Esophagus muscularis mucosa (tissue), 4 donors: ENCODE data around the gene ARID1B. TPM values are rescaled to one million over a fixed set of nuclear protein-coding genes. Genes with fewer than 3 reads are reported as not detected.

Experiments
- DNase-seq: peaks from one replicate; pipeline ENCODE4 v3.0.0-alpha.2; 2017; ENCODE audit errors: extremely low spot score
- H3K27ac ChIP-seq, 4 donors: fragments of 200-600 bp; sonication (generic); replicated peaks in 1 of 4; 1 replicate in 3 of 4; 2 replicates in 1 of 4; pipeline ENCODE4 v1.5.1; 2016 to 2019; ENCODE audit warnings: mild to moderate bottlenecking in 1 of 4
- H3K27me3 ChIP-seq, 4 donors: fragments of 200-600 bp; sonication (generic); one replicate each; pipeline versions ENCODE4 v1.5.1 to v1.6.0; 2016 to 2019
- H3K36me3 ChIP-seq, 4 donors: fragments of 200-600 bp; sonication (generic); one replicate each; pipeline ENCODE4 v1.5.1; 2016 to 2019
- H3K4me1 ChIP-seq, 4 donors: fragments of 200-600 bp; sonication (generic); one replicate each; pipeline ENCODE4 v1.5.1; 2016 to 2019
- H3K4me3 ChIP-seq, 4 donors: fragments of 200-600 bp; sonication (generic); 1 replicate in 2 of 4; 2 replicates in 2 of 4; pipeline ENCODE4 v1.5.1; 2016 to 2019; ENCODE audit warnings: mild to moderate bottlenecking in 4 of 4, moderate library complexity in 1 of 4
- H3K9me3 ChIP-seq, 4 donors: fragments of 200-600 bp; sonication (generic); 1 replicate in 3 of 4; 2 replicates in 1 of 4; pipeline ENCODE4 v1.5.1; 2016 to 2019
- EP300 ChIP-seq: sonication (generic); formaldehyde crosslinking; IDR thresholded peaks from one replicate; pipeline ENCODE4 v1.6.1; 2017; ENCODE audit warnings: antibody characterized with exemption
- POLR2A ChIP-seq: fragments of 450-650 bp; IDR thresholded peaks from one replicate; pipeline ENCODE4 v1.6.1; 2017; ENCODE audit warnings: antibody characterized with exemption, moderate library complexity, mild to moderate bottlenecking, low read depth
- POLR2AphosphoS5 ChIP-seq, 2 donors: sonication (generic); formaldehyde crosslinking; IDR thresholded peaks; one replicate each; pipeline ENCODE4 v1.6.1; 2017; ENCODE audit warnings: antibody characterized with exemption in 2 of 2
- WGBS: methylation state at CpG from one replicate; pipeline ENCODE4 v1.1.5; 2018; 5-methylcytosine and 5-hydroxymethylcytosine counted together
- intact Hi-C: fragments of 100-400 bp; cut with DNase I; formaldehyde crosslinking; loops from one replicate; pipeline ENCODE4 v1.15.1; 2023
- total RNA-seq, 4 donors: library from RNA; depleted of rRNA; stranded (reverse); fragments of >200 nt; gene quantifications; one replicate each; pipeline versions ENCODE4 v1.1.0 to v1.2.1, GENCODE V29; 2016
- TF ChIP-seq, protein P1 (sequence below), 3 experiments: fragments of 200-600 bp in 2 of 3; fragments of 450-650 bp in 1 of 3; sonication (generic) in 2 of 3; IDR thresholded peaks; one replicate each; pipeline ENCODE4 v1.5.1; 2017 to 2019; ENCODE audit warnings: antibody characterized with exemption in 3 of 3, mild to moderate bottlenecking in 2 of 3, moderate library complexity in 1 of 3

ARID1B gene
- total RNA-seq, 4 donors from 2014 or later = 55.0 to 87.2 (median 72.7) TPM

DNA sequence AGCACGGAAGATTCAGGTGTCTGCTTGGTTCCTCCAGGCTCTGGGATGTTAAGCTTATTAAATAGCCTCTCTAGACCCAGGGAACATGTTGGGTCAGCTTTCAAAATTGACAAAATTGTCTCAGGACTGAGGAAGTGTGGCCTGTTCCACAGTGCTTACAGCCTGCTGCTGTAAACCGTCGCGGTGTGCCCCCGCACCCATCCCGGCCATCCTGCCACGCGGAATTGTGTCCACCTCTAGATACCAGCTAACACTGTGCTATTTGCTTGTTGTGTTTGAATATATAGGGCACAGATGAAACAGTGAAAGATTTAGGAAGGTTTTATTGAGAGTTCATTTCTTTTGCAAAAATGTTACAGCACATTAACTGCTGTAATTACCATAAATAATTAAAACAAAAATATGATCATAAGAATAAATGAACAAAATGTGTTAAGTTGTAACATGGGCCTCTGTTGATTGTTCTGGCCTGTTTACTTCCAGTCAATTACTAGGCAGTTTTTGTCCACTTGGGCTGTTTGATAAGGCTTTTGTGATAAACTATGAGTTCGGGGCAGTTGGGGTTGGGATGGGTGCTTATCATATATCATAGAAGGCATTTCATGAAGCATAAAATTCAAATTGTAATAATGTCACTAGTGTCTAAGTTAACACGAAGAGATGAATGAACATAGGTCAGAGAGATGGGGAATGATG lies 77.4 kb downstream of the ARID1B start:
- no peak for TF ChIP-seq EP300
- TF ChIP-seq, protein P1, sequence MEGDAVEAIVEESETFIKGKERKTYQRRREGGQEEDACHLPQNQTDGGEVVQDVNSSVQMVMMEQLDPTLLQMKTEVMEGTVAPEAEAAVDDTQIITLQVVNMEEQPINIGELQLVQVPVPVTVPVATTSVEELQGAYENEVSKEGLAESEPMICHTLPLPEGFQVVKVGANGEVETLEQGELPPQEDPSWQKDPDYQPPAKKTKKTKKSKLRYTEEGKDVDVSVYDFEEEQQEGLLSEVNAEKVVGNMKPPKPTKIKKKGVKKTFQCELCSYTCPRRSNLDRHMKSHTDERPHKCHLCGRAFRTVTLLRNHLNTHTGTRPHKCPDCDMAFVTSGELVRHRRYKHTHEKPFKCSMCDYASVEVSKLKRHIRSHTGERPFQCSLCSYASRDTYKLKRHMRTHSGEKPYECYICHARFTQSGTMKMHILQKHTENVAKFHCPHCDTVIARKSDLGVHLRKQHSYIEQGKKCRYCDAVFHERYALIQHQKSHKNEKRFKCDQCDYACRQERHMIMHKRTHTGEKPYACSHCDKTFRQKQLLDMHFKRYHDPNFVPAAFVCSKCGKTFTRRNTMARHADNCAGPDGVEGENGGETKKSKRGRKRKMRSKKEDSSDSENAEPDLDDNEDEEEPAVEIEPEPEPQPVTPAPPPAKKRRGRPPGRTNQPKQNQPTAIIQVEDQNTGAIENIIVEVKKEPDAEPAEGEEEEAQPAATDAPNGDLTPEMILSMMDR (IDR thresholded peaks at IDR 0.05) = no peak
- TF ChIP-seq POLR2AphosphoS5 (IDR thresholded peaks at IDR 0.05) = no peak
- no peak for TF ChIP-seq POLR2A
- no peak for DNase-seq
- Histone ChIP-seq H3K9me3 (no peaks in the 10 kb centered on the region), H3K4me3 (no peak overlapping the region), H3K27me3 (no peaks in the 10 kb centered on the region), H3K36me3 (no peaks in the 10 kb centered on the region), H3K27ac (no peak overlapping the region), H3K4me1 (peaks cover 41 to 81% (median 59%) of the 10 kb centered on the region in 4 donors)
- 91% methylated on average over 10 of the region's 10 CpGs for WGBS
- intact Hi-C loops = no loop called here

GRCh38 chr6:156857573-156857972 lies 80.4 kb downstream of the ARID1B start:
- Histone ChIP-seq H3K27ac (no peak overlapping the region), H3K9me3 (no peaks in the 10 kb centered on the region), H3K27me3 (no peaks in the 10 kb centered on the region), H3K36me3 (no peaks in the 10 kb centered on the region), H3K4me3 (no peak overlapping the region), H3K4me1 (peaks cover 17 to 78% (median 37%) of the 10 kb centered on the region in 4 donors)
- TF ChIP-seq EP300 (no peak), POLR2A (no peak), POLR2AphosphoS5 (IDR thresholded peaks at IDR 0.05) (no peak)
- TF ChIP-seq, protein P1 (IDR thresholded peaks at IDR 0.05) = no peak
- 79% methylated on average over 2 of the region's 2 CpGs for WGBS
- intact Hi-C loops = no loop called here
- DNase-seq = peak; percentile 10

DNA sequence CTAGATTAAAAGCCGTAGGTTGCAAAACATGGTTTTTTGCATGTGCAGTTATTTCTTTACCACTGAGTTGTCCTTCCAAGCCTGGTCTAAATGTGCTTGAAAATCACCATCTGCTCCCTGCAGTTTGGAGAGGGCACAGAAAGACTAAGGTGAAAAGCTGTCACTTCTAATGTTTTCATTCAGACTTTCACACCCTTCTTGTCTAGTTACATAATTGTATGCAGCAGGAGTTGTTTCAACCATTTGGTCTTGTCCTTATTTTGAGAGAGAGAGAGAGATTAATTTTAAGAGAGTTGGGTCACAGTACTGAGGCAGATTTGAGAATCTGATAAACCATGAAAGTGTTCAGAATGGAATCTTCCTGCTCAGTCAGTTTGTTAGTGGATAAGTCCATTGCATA lies 82.5 kb downstream of the ARID1B start:
- 75% methylated on average over 1 of the region's 1 CpG for WGBS
- no peaks in the 10 kb centered on the region for H3K9me3 ChIP-seq
- no peaks in the 10 kb centered on the region for H3K36me3 ChIP-seq
- peaks cover 10 to 70% (median 27%) of the 10 kb centered on the region in 4 donors for H3K4me1 ChIP-seq
- H3K4me3 ChIP-seq = no peak overlapping the region
- no peak overlapping the region for H3K27ac ChIP-seq
- no peaks in the 10 kb centered on the region for H3K27me3 ChIP-seq
- TF ChIP-seq, protein P1 (IDR thresholded peaks at IDR 0.05) = no peak
- peak; percentile 12 for DNase-seq
- intact Hi-C loops = no loop called here

DNA sequence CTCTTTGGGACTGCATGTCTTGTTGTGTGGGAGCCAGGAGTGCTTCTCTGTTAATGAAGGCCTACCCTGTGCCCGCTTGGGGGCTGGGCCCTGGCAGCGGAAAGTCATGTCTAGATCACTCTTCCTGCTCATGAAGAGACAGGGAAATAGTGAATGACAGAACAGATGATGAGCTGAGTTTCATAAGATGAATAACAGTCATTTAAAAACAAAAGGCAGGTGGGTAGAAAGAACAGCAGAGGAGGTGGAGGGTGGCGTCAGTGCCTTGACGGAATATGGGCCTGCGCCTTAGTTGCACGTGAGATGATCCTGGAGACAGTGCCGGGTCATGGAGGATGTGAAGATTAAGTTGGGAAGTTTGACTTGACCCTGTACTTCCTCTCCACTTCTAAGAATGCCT lies 85.5 kb downstream of the ARID1B start:
- Histone ChIP-seq H3K27me3 (no peaks in the 10 kb centered on the region), H3K4me1 (peaks cover 26 to 72% (median 32%) of the 10 kb centered on the region in 4 donors), H3K27ac (no peak overlapping the region), H3K4me3 (no peak overlapping the region), H3K9me3 (no peaks in the 10 kb centered on the region), H3K36me3 (no peaks in the 10 kb centered on the region)
- peak; percentile 75 for DNase-seq
- TF ChIP-seq, protein P1 (IDR thresholded peaks at IDR 0.05) = no peak
- TF ChIP-seq POLR2A (no peak), EP300 (no peak), POLR2AphosphoS5 (IDR thresholded peaks at IDR 0.05) (no peak)
- intact Hi-C loops = no loop called here
- WGBS = 92% methylated on average over 7 of the region's 7 CpGs

- peaks cover 30 to 72% (median 35%) of the 10 kb centered on the region in 4 donors for H3K4me1 ChIP-seq
- no peaks in the 10 kb centered on the region for H3K27me3 ChIP-seq
- DNase-seq = no peak
- H3K4me3 ChIP-seq = no peak overlapping the region
- TF ChIP-seq POLR2A (no peak), EP300 (no peak), POLR2AphosphoS5 (IDR thresholded peaks at IDR 0.05) (no peak)
- TF ChIP-seq, protein P1 (IDR thresholded peaks at IDR 0.05) = no peak
- H3K36me3 ChIP-seq = no peaks in the 10 kb centered on the region
- H3K27ac ChIP-seq = no peak overlapping the region
- no peaks in the 10 kb centered on the region for H3K9me3 ChIP-seq
- intact Hi-C loops = no loop called here
Observed at GRCh38 chr6:156863504-156863903, 86.3 kb downstream of the ARID1B start.
